H9 (cell line): ENCODE data around the gene SRGAP3. TPM values are rescaled to one million over a fixed set of nuclear protein-coding genes. Genes with fewer than 3 reads are reported as not detected.
"Not testable (repeated sequence)": the region's sequence is repeated elsewhere in the genome, so short reads cannot be mapped to it uniquely, and the experiment has no call there.

ENCODE experiments used
- DNase-seq: peaks from one replicate; pipeline ENCODE4 v3.0.0-alpha.2; 2017
- H2AFZ ChIP-seq: one replicate; pipeline ENCODE4 v1.6.1; 2013; ENCODE audit warnings: mild to moderate bottlenecking, low read length, control low read depth, moderate library complexity
- H2AK5ac ChIP-seq: 2 replicates; pipeline ENCODE4 v1.6.1; 2013; ENCODE audit warnings: low read length, control low read depth, mixed read lengths; ENCODE audit not compliant: insufficient read length
- H2BK120ac ChIP-seq: one replicate; pipeline ENCODE4 v1.6.1; 2013; ENCODE audit warnings: low read depth, mild to moderate bottlenecking, low read length, control low read depth, inconsistent platforms; ENCODE audit not compliant: poor library complexity, severe bottlenecking
- H2BK12ac ChIP-seq: 2 replicates; pipeline ENCODE4 v1.6.1; 2013; ENCODE audit warnings: low read length, control low read depth, mixed read lengths, low read depth; ENCODE audit not compliant: insufficient read length
- H2BK15ac ChIP-seq: 2 replicates; pipeline ENCODE4 v1.6.1; 2013; ENCODE audit warnings: low read depth, low read length, control low read depth
- H2BK20ac ChIP-seq: one replicate; pipeline ENCODE4 v1.6.1; 2013; ENCODE audit warnings: low read depth, mild to moderate bottlenecking, low read length, control low read depth, inconsistent platforms; ENCODE audit not compliant: poor library complexity, severe bottlenecking
- H2BK5ac ChIP-seq: 2 replicates; pipeline ENCODE4 v1.6.1; 2013; ENCODE audit warnings: low read length, control low read depth, mixed read lengths; ENCODE audit not compliant: insufficient read length
- H3K14ac ChIP-seq: 2 replicates; pipeline ENCODE4 v1.6.1; 2013; ENCODE audit warnings: low read length, control low read depth; ENCODE audit not compliant: insufficient read depth
- H3K18ac ChIP-seq: 2 replicates; pipeline ENCODE4 v1.6.1; 2013; ENCODE audit warnings: low read depth, mild to moderate bottlenecking, mixed read lengths, low read length, control low read depth; ENCODE audit not compliant: insufficient read length
- H3K23ac ChIP-seq: 2 replicates; pipeline ENCODE4 v1.6.1; 2013; ENCODE audit warnings: low read length, control low read depth, mixed read lengths, low read depth; ENCODE audit not compliant: insufficient read length
- H3K23me2 ChIP-seq: 2 replicates; pipeline ENCODE4 v1.6.1; 2013; ENCODE audit warnings: low read depth, mild to moderate bottlenecking, mixed read lengths, low read length, control low read depth; ENCODE audit not compliant: insufficient read length, poor library complexity, severe bottlenecking
- H3K27ac ChIP-seq: 2 replicates; pipeline ENCODE4 v1.5.1; 2013; ENCODE audit warnings: low read length, control low read depth, mixed read lengths, low read depth; ENCODE audit not compliant: insufficient read length
- H3K27me3 ChIP-seq: 2 replicates; pipeline ENCODE4 v1.6.1; 2013; ENCODE audit warnings: low read length, control low read depth, inconsistent platforms; ENCODE audit not compliant: insufficient read depth
- H3K4ac ChIP-seq: 2 replicates; pipeline ENCODE4 v1.6.1; 2013; ENCODE audit warnings: low read depth, mild to moderate bottlenecking, control low read depth, inconsistent platforms, low read length, moderate library complexity
- H3K4me1 ChIP-seq: 2 replicates; pipeline ENCODE4 v1.6.1; 2013; ENCODE audit warnings: low read length, control low read depth, inconsistent platforms; ENCODE audit not compliant: insufficient read depth
- H3K4me2 ChIP-seq: 2 replicates; pipeline ENCODE4 v1.6.1; 2013; ENCODE audit warnings: low read length, control low read depth, mixed read lengths; ENCODE audit not compliant: insufficient read length, insufficient read depth
- H3K56ac ChIP-seq: 2 replicates; pipeline ENCODE4 v1.6.1; 2013; ENCODE audit warnings: low read depth, mild to moderate bottlenecking, mixed read lengths, low read length, control low read depth; ENCODE audit not compliant: insufficient read length
- H3K79me1 ChIP-seq: 2 replicates; pipeline ENCODE4 v1.6.1; 2013; ENCODE audit warnings: low read depth, mild to moderate bottlenecking, moderate library complexity, low read length, control low read depth, inconsistent platforms; ENCODE audit not compliant: insufficient read depth, poor library complexity, severe bottlenecking
- H3K79me2 ChIP-seq: 2 replicates; pipeline ENCODE4 v1.6.1; 2013; ENCODE audit warnings: low read length, control low read depth, inconsistent platforms; ENCODE audit not compliant: insufficient read depth
- H3K9ac ChIP-seq: 2 replicates; pipeline ENCODE4 v1.6.1; 2013; ENCODE audit warnings: low read length, control low read depth, mixed read lengths; ENCODE audit not compliant: insufficient read length; ENCODE audit errors: extremely low read depth
- H3K9me3 ChIP-seq: one replicate; pipeline ENCODE4 v1.6.1; 2013; ENCODE audit warnings: low read depth, low read length, inconsistent platforms; ENCODE audit not compliant: control insufficient read depth
- H3T11ph ChIP-seq: one replicate; pipeline ENCODE4 v1.6.1; 2013; ENCODE audit warnings: mild to moderate bottlenecking, low read length, control low read depth, inconsistent platforms
- H4K20me1 ChIP-seq: one replicate; pipeline ENCODE4 v1.6.1; 2013; ENCODE audit not compliant: control insufficient read depth, insufficient read length, insufficient read depth
- H4K5ac ChIP-seq: 2 replicates; pipeline ENCODE4 v1.6.1; 2013; ENCODE audit warnings: low read depth, mild to moderate bottlenecking, mixed read lengths, low read length, control low read depth; ENCODE audit not compliant: insufficient read length
- H4K8ac ChIP-seq: replicated peaks from 2 replicates; pipeline ENCODE4 v1.6.1; 2013; ENCODE audit warnings: low read length, control low read depth, mixed read lengths, low read depth; ENCODE audit not compliant: insufficient read length
- H4K91ac ChIP-seq: 2 replicates; pipeline ENCODE4 v1.6.1; 2013; ENCODE audit warnings: low read depth, mild to moderate bottlenecking, moderate library complexity, mixed read lengths, low read length, control low read depth; ENCODE audit not compliant: insufficient read length
- H3K27ac Mint-ChIP-seq, 3 experiments: 2 replicates in 2 of 3; 3 replicates in 1 of 3; pipeline ENCODE4 v1.8.0; 2020 to 2021; ENCODE audit warnings: mixed read lengths in 3 of 3, mild to moderate bottlenecking in 1 of 3, moderate library complexity in 1 of 3
- H3K27me3 Mint-ChIP-seq: 2 replicates; pipeline ENCODE4 v1.8.0; 2021; ENCODE audit warnings: low read depth, mild to moderate bottlenecking, moderate library complexity, mixed read lengths
- H3K36me3 Mint-ChIP-seq, 3 experiments: 2 replicates in 2 of 3; 3 replicates in 1 of 3; pipeline ENCODE4 v1.8.0; 2020 to 2021; ENCODE audit warnings: low read depth in 3 of 3, mixed read lengths in 3 of 3; ENCODE audit not compliant: insufficient read depth in 1 of 3
- H3K4me1 Mint-ChIP-seq, 2 experiments: 2 replicates each; pipeline ENCODE4 v1.8.0; 2020; ENCODE audit warnings: mixed read lengths in 2 of 2
- H3K4me3 Mint-ChIP-seq, 2 experiments: 2 replicates in 1 of 2; 3 replicates in 1 of 2; pipeline ENCODE4 v1.8.0; 2020 to 2021; ENCODE audit warnings: mild to moderate bottlenecking in 2 of 2, mixed read lengths in 2 of 2, moderate library complexity in 1 of 2
- H3K9me3 Mint-ChIP-seq, 2 experiments: 2 replicates in 1 of 2; 3 replicates in 1 of 2; pipeline ENCODE4 v1.8.0; 2020; ENCODE audit warnings: mild to moderate bottlenecking in 2 of 2, mixed read lengths in 2 of 2, moderate library complexity in 1 of 2
- CTCF ChIP-seq: fragments of 200-600 bp; sonication (generic); conservative IDR thresholded peaks from 3 replicates; pipeline ENCODE4 v1.8.0; 2021; ENCODE audit warnings: antibody characterized with exemption, mild to moderate bottlenecking
- WGBS: extraction: QIAGEN DNeasy Blood & Tissue Kit; methylation state at CpG from one replicate; pipeline ENCODE4 v1.1.7; 2013; ENCODE audit warnings: missing lambda C conversion rate, low lambda C conversion rate, mixed read lengths; ENCODE audit not compliant: insufficient read length; ENCODE audit errors: extremely low coverage; 5-methylcytosine and 5-hydroxymethylcytosine counted together
- total RNA-seq: library from RNA; stranded (reverse); gene quantifications from 2 replicates; pipeline ENCODE4 v1.2.1, GENCODE V29; 2021

Gene SRGAP3
- total RNA-seq, 1 experiment from 2014 or later, result 3.4 TPM

- Mint-ChIP-seq H3K9me3 (peaks cover 2 to 7% of the 10 kb centered on the region in 2 experiments; a peak in 4 of 5 replicates), H3K4me3 (no peak overlapping the region), H3K27ac (no peak overlapping the region), H3K4me1 (peaks cover 7 to 14% of the 10 kb centered on the region in 2 experiments), H3K36me3 (peaks cover 0 to 2% (median 1%) of the 10 kb centered on the region in 3 experiments; a peak in 3 of 7 replicates), H3K27me3 (peaks cover 10% of the 10 kb centered on the region; the same call in 1 of the 2 replicates)
- no peak overlapping the region for H2AFZ ChIP-seq
- no peaks in the 10 kb centered on the region for H3K27me3 ChIP-seq
- no peak overlapping the region for H3K4ac ChIP-seq
- TF ChIP-seq CTCF, result no peak
- no peak overlapping the region for H2BK15ac ChIP-seq
- no peak overlapping the region for H2BK20ac ChIP-seq
- H3K27ac ChIP-seq, result no peak overlapping the region
- no peak overlapping the region for H2BK120ac ChIP-seq
- no peak overlapping the region for H3K23ac ChIP-seq
- DNase-seq, result no peak
- H3K18ac ChIP-seq, result no peak overlapping the region
- no peaks in the 10 kb centered on the region for H3K9me3 ChIP-seq
- no peak overlapping the region for H3T11ph ChIP-seq
- H4K20me1 ChIP-seq, result no peaks in the 10 kb centered on the region
- no peak overlapping the region for H2AK5ac ChIP-seq
- H3K9ac ChIP-seq, result no peak overlapping the region
- no peak overlapping the region for H4K91ac ChIP-seq
- H3K79me1 ChIP-seq, result no peaks in the 10 kb centered on the region
- H2BK5ac ChIP-seq, result no peak overlapping the region
- no peak overlapping the region for H4K5ac ChIP-seq
- no peaks in the 10 kb centered on the region for H3K4me1 ChIP-seq
- no peak overlapping the region for H2BK12ac ChIP-seq
- H3K14ac ChIP-seq, result no peak overlapping the region
- H4K8ac ChIP-seq, result no peak overlapping the region
- H3K56ac ChIP-seq, result no peak overlapping the region
- no peaks in the 10 kb centered on the region for H3K23me2 ChIP-seq
- no peak overlapping the region for H3K4me2 ChIP-seq
- no peaks in the 10 kb centered on the region; the same call in 1 of the 2 replicates for H3K79me2 ChIP-seq
Observed at GRCh38 chr3:9295007-9295406, 45.6 kb upstream of the SRGAP3 start.

- not testable (repeated sequence) for H3K4ac ChIP-seq, H2BK5ac ChIP-seq, H3K27me3 ChIP-seq, H2BK20ac ChIP-seq, H2BK12ac ChIP-seq, H4K8ac ChIP-seq, H3K27ac Mint-ChIP-seq, H4K20me1 ChIP-seq, H3K4me3 Mint-ChIP-seq, H3K23ac ChIP-seq, H3K79me2 ChIP-seq, H3K9me3 Mint-ChIP-seq, H4K5ac ChIP-seq, H2AK5ac ChIP-seq, H3K9ac ChIP-seq, H4K91ac ChIP-seq, H3K36me3 Mint-ChIP-seq, H3K4me2 ChIP-seq, H3K4me1 ChIP-seq, H2BK15ac ChIP-seq, H3K23me2 ChIP-seq, H3T11ph ChIP-seq, H2AFZ ChIP-seq, H3K9me3 ChIP-seq, DNase-seq, H3K56ac ChIP-seq, H3K27ac ChIP-seq, H3K27me3 Mint-ChIP-seq, H3K79me1 ChIP-seq, H2BK120ac ChIP-seq, H3K18ac ChIP-seq, H3K14ac ChIP-seq
- H3K4me1 Mint-ChIP-seq, result peaks cover 7 to 14% of the 10 kb centered on the region in 2 experiments
- WGBS, result no CpG with 5 or more reads among the region's 2 CpGs
Observed at GRCh38 chr3:9293953-9294352, 44.5 kb upstream of the SRGAP3 start.
